GM21723 (cell line): ENCODE measurements around the gene TFCP2L1.

Experiments
- ATAC-seq: cut with Tn5 transposase; IDR thresholded peaks from one replicate; pipeline ENCODE4 v1.9.1; 2021; ENCODE audit warnings: mild to moderate bottlenecking, moderate library complexity; ENCODE audit not compliant: unreplicated experiment

TFCP2L1 gene

GRCh38 chr2:121297217-121297830 lies 12.3 kb upstream of the TFCP2L1 start:
- no peak for ATAC-seq

GRCh38 chr2:121295911-121296650 lies 11.1 kb upstream of the TFCP2L1 start:
- ATAC-seq: no peak

GRCh38 chr2:121294881-121295840 lies 10.2 kb upstream of the TFCP2L1 start:
- no peak for ATAC-seq

GRCh38 chr2:121293450-121294325 lies 8.7 kb upstream of the TFCP2L1 start:
- no peak for ATAC-seq

GRCh38 chr2:121291251-121291580 lies 6.2 kb upstream of the TFCP2L1 start:
- ATAC-seq: no peak

GRCh38 chr2:121289271-121289670 lies 4.3 kb upstream of the TFCP2L1 start:
- ATAC-seq: no peak

- no peak for ATAC-seq
Observed at GRCh38 chr2:121288454-121289231, 3.6 kb upstream of the TFCP2L1 start.

GRCh38 chr2:121287956-121288355 lies 3.0 kb upstream of the TFCP2L1 start:
- ATAC-seq: no peak

GRCh38 chr2:121287146-121287798 lies 2.3 kb upstream of the TFCP2L1 start:
- ATAC-seq: no peak

- ATAC-seq: no peak
Observed at GRCh38 chr2:121286506-121286905, 1.5 kb upstream of the TFCP2L1 start.

- no peak for ATAC-seq
Observed at GRCh38 chr2:121285926-121286325, 924 bp upstream of the TFCP2L1 start.

- no peak for ATAC-seq
Observed at GRCh38 chr2:121283670-121284462, 1.1 kb downstream of the TFCP2L1 start.

- ATAC-seq: no peak
Observed at GRCh38 chr2:121282800-121283385, 2.1 kb downstream of the TFCP2L1 start.

GRCh38 chr2:121281694-121282093 lies 3.3 kb downstream of the TFCP2L1 start:
- ATAC-seq: no peak

- no peak for ATAC-seq
Observed at GRCh38 chr2:121281107-121281506, 3.9 kb downstream of the TFCP2L1 start.

GRCh38 chr2:121279476-121280220 lies 5.4 kb downstream of the TFCP2L1 start:
- ATAC-seq: no peak

- ATAC-seq: no peak
Observed at GRCh38 chr2:121276341-121276740, 8.7 kb downstream of the TFCP2L1 start.
